ENCODE measurements around the gene ITGB2. TPM values are rescaled to one million over a fixed set of nuclear protein-coding genes. Genes with fewer than 3 reads are reported as not detected.

Gene ITGB2
- total RNA-seq, 1 donor from 2014 or later = 0.62 TPM

DNA sequence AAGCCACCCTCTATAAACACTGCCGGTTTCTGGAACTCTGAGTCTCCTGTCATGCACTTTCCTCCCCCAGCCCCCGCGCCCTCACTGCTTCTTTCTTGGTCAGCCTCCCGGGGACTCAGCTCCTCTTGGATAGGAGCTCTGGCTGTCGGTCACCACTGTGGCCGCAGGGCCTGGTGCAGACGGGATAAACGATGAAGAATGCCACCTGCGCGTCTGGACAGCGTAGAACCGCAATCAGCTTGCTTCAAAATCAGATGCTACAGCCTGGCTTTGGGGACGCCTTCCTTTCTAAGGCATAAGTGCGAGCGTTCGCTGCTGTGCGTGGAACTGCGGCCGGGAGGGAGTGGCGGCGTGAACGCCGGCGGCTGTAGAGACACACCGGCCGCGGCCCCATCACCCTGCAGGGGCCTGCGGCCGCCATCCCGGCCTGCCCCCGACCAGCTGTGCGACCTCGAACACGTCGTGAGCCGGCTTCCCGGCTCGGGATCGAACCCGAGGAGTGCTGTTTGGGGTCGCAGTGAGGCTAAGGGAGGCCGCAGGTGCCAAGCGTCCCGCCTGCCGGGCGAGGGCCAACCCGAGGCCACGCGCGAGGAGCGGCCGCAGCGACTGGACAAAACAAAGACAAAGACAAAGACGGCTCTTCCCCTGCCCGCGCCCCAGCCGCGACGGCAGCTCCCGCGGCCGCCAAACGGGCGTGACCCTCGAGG is 47.9 kb downstream of the ITGB2 start:
- Mint-ChIP-seq H3K27me3 (ENCODE audit: unreplicated experiment) (no peaks in the 10 kb centered on the region), H3K36me3 (ENCODE audit: unreplicated experiment) (peaks cover 1% of the 10 kb centered on the region), H3K4me3 (ENCODE audit: unreplicated experiment) (peak overlapping the region; percentile 93), H3K4me1 (ENCODE audit: unreplicated experiment) (peaks cover 65% of the 10 kb centered on the region), H3K27ac (ENCODE audit: unreplicated experiment) (peak overlapping the region; percentile 92), H3K9me3 (ENCODE audit: unreplicated experiment) (no peaks in the 10 kb centered on the region)
- no peak for TF ChIP-seq CTCF (IDR thresholded peaks at IDR 0.05)
- peak; percentile 84 for DNase-seq (ENCODE audit: extremely low spot score, unreplicated experiment)

DNA sequence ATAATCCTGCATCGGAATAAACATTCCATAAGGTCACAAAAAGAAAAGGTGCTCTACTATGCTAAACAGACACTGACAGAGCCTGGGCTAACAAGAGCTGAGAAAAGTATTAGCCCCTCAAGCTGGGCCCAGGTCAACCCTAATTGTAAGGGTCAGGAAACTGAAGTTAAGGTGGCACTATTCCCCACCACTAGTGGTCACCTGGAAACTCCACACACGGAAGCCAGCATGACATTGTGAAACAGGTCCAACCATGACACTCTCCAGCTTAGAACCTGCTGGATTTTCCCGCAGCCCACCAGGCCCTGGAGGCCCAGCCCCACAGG is 48.4 kb downstream of the ITGB2 start:
- H3K9me3 Mint-ChIP-seq (ENCODE audit: unreplicated experiment) = no peaks in the 10 kb centered on the region
- peaks cover 2% of the 10 kb centered on the region for H3K36me3 Mint-ChIP-seq (ENCODE audit: unreplicated experiment)
- DNase-seq (ENCODE audit: extremely low spot score, unreplicated experiment) = no peak
- no peak for TF ChIP-seq CTCF (IDR thresholded peaks at IDR 0.05)
- H3K27ac Mint-ChIP-seq (ENCODE audit: unreplicated experiment) = peak overlapping the region; percentile 92
- H3K4me3 Mint-ChIP-seq (ENCODE audit: unreplicated experiment) = peak overlapping the region; percentile 93
- peaks cover 70% of the 10 kb centered on the region for H3K4me1 Mint-ChIP-seq (ENCODE audit: unreplicated experiment)
- H3K27me3 Mint-ChIP-seq (ENCODE audit: unreplicated experiment) = no peaks in the 10 kb centered on the region

- H3K27ac Mint-ChIP-seq (ENCODE audit: unreplicated experiment) = peak overlapping the region; percentile 92
- no peaks in the 10 kb centered on the region for H3K27me3 Mint-ChIP-seq (ENCODE audit: unreplicated experiment)
- no peaks in the 10 kb centered on the region for H3K9me3 Mint-ChIP-seq (ENCODE audit: unreplicated experiment)
- H3K36me3 Mint-ChIP-seq (ENCODE audit: unreplicated experiment) = peaks cover 2% of the 10 kb centered on the region
- peaks cover 75% of the 10 kb centered on the region for H3K4me1 Mint-ChIP-seq (ENCODE audit: unreplicated experiment)
- no peak for TF ChIP-seq CTCF (IDR thresholded peaks at IDR 0.05)
- DNase-seq (ENCODE audit: extremely low spot score, unreplicated experiment) = no peak
- peak overlapping the region; percentile 93 for H3K4me3 Mint-ChIP-seq (ENCODE audit: unreplicated experiment)
Observed at GRCh38 chr21:44871576-44872269, 49.0 kb downstream of the ITGB2 start.

GRCh38 chr21:44870748-44871495 is 49.8 kb downstream of the ITGB2 start:
- H3K36me3 Mint-ChIP-seq (ENCODE audit: unreplicated experiment) = peaks cover 2% of the 10 kb centered on the region
- H3K4me3 Mint-ChIP-seq (ENCODE audit: unreplicated experiment) = peak overlapping the region; percentile 93
- peaks cover 82% of the 10 kb centered on the region for H3K4me1 Mint-ChIP-seq (ENCODE audit: unreplicated experiment)
- no peaks in the 10 kb centered on the region for H3K27me3 Mint-ChIP-seq (ENCODE audit: unreplicated experiment)
- peak overlapping the region; percentile 92 for H3K27ac Mint-ChIP-seq (ENCODE audit: unreplicated experiment)
- H3K9me3 Mint-ChIP-seq (ENCODE audit: unreplicated experiment) = no peaks in the 10 kb centered on the region
- TF ChIP-seq CTCF (IDR thresholded peaks at IDR 0.05) = no peak
- DNase-seq (ENCODE audit: extremely low spot score, unreplicated experiment) = no peak

Data from osteocyte (in vitro differentiated cells).